H1 (cell line): Measurements from ENCODE around the gene TEAD4. TPM values are rescaled to one million over a fixed set of nuclear protein-coding genes. Genes with fewer than 3 reads are reported as not detected.

Experiments used
- HDAC2 ChIP-seq, 2 experiments: fragments of 300-600 bp in 1 of 2; sonication (generic) in 1 of 2; IDR thresholded peaks; 2 replicates each; pipeline ENCODE4 v1.6.1; 2011 to 2012; ENCODE audit warnings: low read depth in 2 of 2, low read length in 2 of 2, mild to moderate bottlenecking in 2 of 2, moderate library complexity in 2 of 2, borderline replicate concordance in 1 of 2, inconsistent platforms in 1 of 2
- SP1 ChIP-seq: IDR thresholded peaks from 2 replicates; pipeline ENCODE4 v1.6.1; 2011; ENCODE audit warnings: low read depth, low read length
- polyA plus RNA-seq, 7 experiments: library from polyadenylated mRNA; depleted of rRNA in 3 of 7; stranded (reverse) in 5 of 7; unstranded in 2 of 7; fragments of >200 nt in 5 of 7; fragments of 200-250 nt in 2 of 7; gene quantifications; 1 replicate in 5 of 7; 2 replicates in 1 of 7; 4 replicates in 1 of 7; pipeline versions ENCODE4 v1.2.1 to v1.2.3, GENCODE V29; 2011 to 2013; ENCODE audit warnings: missing spikeins in 2 of 7, mixed read lengths in 2 of 7
- total RNA-seq: library from RNA; stranded (reverse); fragmentation: NEBNext Ultra II Directional; extraction: Animal tissue kit (Norgen Biotek cat#: 25700); gene quantifications from 2 replicates; pipeline ENCODE4 v1.2.1, GENCODE V29; 2021
- TF ChIP-seq, protein P1 (sequence below): fragments of 300-600 bp; sonication (generic); IDR thresholded peaks from 2 replicates; pipeline ENCODE4 v1.7.1; 2012; ENCODE audit warnings: low read length, moderate library complexity, mild to moderate bottlenecking, inconsistent platforms; ENCODE audit not compliant: insufficient replicate concordance
- TF ChIP-seq, protein P2 (sequence below): IDR thresholded peaks from 2 replicates; pipeline ENCODE4 v1.6.1; 2011; ENCODE audit warnings: low read length, improper control_type of control experiment

Gene TEAD4
- total and polyA plus RNA-seq, 2 of the 8 experiments (the other 6 are each of a cell fraction or from before 2014, with no cell fraction given) = 56.7 to 116 TPM

DNA sequence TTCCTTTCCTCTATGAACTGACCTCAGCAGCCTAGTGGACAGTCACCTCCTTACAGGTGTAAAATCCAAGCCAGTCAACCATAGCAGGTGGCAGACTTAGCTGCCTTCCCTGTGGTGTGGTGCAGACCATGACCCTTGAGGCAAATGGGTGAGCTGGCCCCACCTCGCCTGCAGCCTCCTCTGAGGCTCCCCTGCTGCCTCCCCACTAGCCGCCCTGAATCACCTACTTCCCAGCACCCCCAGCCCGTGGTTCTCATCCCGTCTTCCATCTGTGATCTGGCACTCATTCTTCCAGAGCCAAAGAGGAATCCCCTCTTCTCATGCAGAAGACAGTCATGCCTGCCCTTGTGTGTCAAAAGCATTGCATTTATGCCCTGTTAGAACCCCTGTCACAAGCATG, 83.6 kb downstream of the TEAD4 start (continued):
- TF ChIP-seq, protein P1, sequence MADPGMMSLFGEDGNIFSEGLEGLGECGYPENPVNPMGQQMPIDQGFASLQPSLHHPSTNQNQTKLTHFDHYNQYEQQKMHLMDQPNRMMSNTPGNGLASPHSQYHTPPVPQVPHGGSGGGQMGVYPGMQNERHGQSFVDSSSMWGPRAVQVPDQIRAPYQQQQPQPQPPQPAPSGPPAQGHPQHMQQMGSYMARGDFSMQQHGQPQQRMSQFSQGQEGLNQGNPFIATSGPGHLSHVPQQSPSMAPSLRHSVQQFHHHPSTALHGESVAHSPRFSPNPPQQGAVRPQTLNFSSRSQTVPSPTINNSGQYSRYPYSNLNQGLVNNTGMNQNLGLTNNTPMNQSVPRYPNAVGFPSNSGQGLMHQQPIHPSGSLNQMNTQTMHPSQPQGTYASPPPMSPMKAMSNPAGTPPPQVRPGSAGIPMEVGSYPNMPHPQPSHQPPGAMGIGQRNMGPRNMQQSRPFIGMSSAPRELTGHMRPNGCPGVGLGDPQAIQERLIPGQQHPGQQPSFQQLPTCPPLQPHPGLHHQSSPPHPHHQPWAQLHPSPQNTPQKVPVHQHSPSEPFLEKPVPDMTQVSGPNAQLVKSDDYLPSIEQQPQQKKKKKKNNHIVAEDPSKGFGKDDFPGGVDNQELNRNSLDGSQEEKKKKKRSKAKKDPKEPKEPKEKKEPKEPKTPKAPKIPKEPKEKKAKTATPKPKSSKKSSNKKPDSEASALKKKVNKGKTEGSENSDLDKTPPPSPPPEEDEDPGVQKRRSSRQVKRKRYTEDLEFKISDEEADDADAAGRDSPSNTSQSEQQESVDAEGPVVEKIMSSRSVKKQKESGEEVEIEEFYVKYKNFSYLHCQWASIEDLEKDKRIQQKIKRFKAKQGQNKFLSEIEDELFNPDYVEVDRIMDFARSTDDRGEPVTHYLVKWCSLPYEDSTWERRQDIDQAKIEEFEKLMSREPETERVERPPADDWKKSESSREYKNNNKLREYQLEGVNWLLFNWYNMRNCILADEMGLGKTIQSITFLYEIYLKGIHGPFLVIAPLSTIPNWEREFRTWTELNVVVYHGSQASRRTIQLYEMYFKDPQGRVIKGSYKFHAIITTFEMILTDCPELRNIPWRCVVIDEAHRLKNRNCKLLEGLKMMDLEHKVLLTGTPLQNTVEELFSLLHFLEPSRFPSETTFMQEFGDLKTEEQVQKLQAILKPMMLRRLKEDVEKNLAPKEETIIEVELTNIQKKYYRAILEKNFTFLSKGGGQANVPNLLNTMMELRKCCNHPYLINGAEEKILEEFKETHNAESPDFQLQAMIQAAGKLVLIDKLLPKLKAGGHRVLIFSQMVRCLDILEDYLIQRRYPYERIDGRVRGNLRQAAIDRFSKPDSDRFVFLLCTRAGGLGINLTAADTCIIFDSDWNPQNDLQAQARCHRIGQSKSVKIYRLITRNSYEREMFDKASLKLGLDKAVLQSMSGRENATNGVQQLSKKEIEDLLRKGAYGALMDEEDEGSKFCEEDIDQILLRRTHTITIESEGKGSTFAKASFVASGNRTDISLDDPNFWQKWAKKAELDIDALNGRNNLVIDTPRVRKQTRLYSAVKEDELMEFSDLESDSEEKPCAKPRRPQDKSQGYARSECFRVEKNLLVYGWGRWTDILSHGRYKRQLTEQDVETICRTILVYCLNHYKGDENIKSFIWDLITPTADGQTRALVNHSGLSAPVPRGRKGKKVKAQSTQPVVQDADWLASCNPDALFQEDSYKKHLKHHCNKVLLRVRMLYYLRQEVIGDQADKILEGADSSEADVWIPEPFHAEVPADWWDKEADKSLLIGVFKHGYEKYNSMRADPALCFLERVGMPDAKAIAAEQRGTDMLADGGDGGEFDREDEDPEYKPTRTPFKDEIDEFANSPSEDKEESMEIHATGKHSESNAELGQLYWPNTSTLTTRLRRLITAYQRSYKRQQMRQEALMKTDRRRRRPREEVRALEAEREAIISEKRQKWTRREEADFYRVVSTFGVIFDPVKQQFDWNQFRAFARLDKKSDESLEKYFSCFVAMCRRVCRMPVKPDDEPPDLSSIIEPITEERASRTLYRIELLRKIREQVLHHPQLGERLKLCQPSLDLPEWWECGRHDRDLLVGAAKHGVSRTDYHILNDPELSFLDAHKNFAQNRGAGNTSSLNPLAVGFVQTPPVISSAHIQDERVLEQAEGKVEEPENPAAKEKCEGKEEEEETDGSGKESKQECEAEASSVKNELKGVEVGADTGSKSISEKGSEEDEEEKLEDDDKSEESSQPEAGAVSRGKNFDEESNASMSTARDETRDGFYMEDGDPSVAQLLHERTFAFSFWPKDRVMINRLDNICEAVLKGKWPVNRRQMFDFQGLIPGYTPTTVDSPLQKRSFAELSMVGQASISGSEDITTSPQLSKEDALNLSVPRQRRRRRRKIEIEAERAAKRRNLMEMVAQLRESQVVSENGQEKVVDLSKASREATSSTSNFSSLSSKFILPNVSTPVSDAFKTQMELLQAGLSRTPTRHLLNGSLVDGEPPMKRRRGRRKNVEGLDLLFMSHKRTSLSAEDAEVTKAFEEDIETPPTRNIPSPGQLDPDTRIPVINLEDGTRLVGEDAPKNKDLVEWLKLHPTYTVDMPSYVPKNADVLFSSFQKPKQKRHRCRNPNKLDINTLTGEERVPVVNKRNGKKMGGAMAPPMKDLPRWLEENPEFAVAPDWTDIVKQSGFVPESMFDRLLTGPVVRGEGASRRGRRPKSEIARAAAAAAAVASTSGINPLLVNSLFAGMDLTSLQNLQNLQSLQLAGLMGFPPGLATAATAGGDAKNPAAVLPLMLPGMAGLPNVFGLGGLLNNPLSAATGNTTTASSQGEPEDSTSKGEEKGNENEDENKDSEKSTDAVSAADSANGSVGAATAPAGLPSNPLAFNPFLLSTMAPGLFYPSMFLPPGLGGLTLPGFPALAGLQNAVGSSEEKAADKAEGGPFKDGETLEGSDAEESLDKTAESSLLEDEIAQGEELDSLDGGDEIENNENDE = no peak
- TF ChIP-seq SP1 (no peak), HDAC2 (IDR thresholded peaks at IDR 0.05; ENCODE audit: borderline replicate concordance in 1 of 2, low read depth in 2 of 2, low read length in 2 of 2) (no peak)
- TF ChIP-seq, protein P2, sequence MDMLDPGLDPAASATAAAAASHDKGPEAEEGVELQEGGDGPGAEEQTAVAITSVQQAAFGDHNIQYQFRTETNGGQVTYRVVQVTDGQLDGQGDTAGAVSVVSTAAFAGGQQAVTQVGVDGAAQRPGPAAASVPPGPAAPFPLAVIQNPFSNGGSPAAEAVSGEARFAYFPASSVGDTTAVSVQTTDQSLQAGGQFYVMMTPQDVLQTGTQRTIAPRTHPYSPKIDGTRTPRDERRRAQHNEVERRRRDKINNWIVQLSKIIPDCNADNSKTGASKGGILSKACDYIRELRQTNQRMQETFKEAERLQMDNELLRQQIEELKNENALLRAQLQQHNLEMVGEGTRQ = no peak
